GM12878 (cell line): ENCODE measurements around the gene TTLL1. TPM values are rescaled to one million over a fixed set of nuclear protein-coding genes. Genes with fewer than 3 reads are reported as not detected.

ENCODE experiments used
- ATAC-seq: fragments of 200-7000 bp; cut with Tn5 transposase; 3 replicates; pipeline ENCODE4 v1.9.1; 2020; ENCODE audit warnings: mild to moderate bottlenecking, moderate library complexity
- BruUV-seq: library from RNA; stranded (reverse); fragments of 400-500 nt; replicated peaks from 2 replicates; lab custom pipeline; 2021; lab: Mats Ljungman, UMichigan
- CTCF ChIA-PET: fragments of 300-600 bp; sonication (Branson Sonifier 250); formaldehyde crosslinking; extraction: SDS; loops from one replicate; lab custom pipeline; 2021; ENCODE audit warnings: inconsistent platforms; lab: Yijun Ruan, JAX
- POLR2A ChIA-PET: fragments of 350-600 bp; formaldehyde crosslinking; extraction: SDS; loops from one replicate; lab custom pipeline; 2021; ENCODE audit warnings: inconsistent platforms; lab: Charles Lee
- RAD21 ChIA-PET: fragments of 300-600 bp; sonication (Branson Sonifier 250); formaldehyde crosslinking; loops from one replicate; lab custom pipeline; 2023; ENCODE audit warnings: antibody characterized with exemption; ENCODE audit not compliant: unreplicated experiment; lab: Charles Lee
- SMC1A ChIA-PET: fragments of 300-600 bp; sonication (Branson Sonifier 250); formaldehyde crosslinking; loops from one replicate; lab custom pipeline; 2023; ENCODE audit not compliant: unreplicated experiment, uncharacterized antibody; lab: Charles Lee
- DNase-seq: peaks from one replicate; pipeline ENCODE4 v3.0.0-alpha.2; 2011; ENCODE audit warnings: low read depth, low spot score
- FAIRE-seq: peaks from 3 replicates; lab custom pipeline; 2011; peaks lifted over from hg19 to GRCh38; lab: Jason Lieb, UNC
- H2AFZ ChIP-seq: 2 replicates; pipeline ENCODE4 v1.6.0; 2011; ENCODE audit warnings: low read depth, low read length, control low read depth; ENCODE audit not compliant: control insufficient read depth
- H3K27ac ChIP-seq: 2 replicates; pipeline ENCODE4 v1.5.1; 2011; ENCODE audit warnings: control low read depth; ENCODE audit not compliant: control insufficient read depth, insufficient read depth
- H3K27me3 ChIP-seq, 2 experiments: replicated peaks in 1 of 2; 2 replicates each; pipeline versions ENCODE4 v1.6.0 to v1.6.1; 2011; ENCODE audit warnings: low read length in 1 of 2; ENCODE audit not compliant: control insufficient read depth in 2 of 2, insufficient read depth in 2 of 2
- H3K36me3 ChIP-seq, 2 experiments: 2 replicates each; pipeline ENCODE4 v1.5.1; 2011; ENCODE audit warnings: low read length in 1 of 2; ENCODE audit not compliant: control insufficient read depth in 2 of 2, insufficient read depth in 2 of 2
- H3K4me1 ChIP-seq: 2 replicates; pipeline ENCODE4 v1.6.1; 2011; ENCODE audit warnings: mild to moderate bottlenecking, low read length, moderate library complexity, mixed read lengths; ENCODE audit not compliant: control insufficient read depth, insufficient read depth
- H3K4me2 ChIP-seq: 2 replicates; pipeline ENCODE4 v1.6.0; 2011; ENCODE audit warnings: control low read depth; ENCODE audit not compliant: control insufficient read depth, insufficient read depth
- H3K4me3 ChIP-seq: fragments of 200-600 bp; sonication (generic); 2 replicates; pipeline ENCODE4 v1.5.1; 2016
- H3K79me2 ChIP-seq: 2 replicates; pipeline ENCODE4 v1.6.0; 2011; ENCODE audit warnings: low read length; ENCODE audit not compliant: control insufficient read depth, insufficient read depth
- H3K9ac ChIP-seq: 2 replicates; pipeline ENCODE4 v1.8.0; 2011; ENCODE audit warnings: low read length, control low read depth, mixed read lengths; ENCODE audit not compliant: control insufficient read depth, insufficient read depth
- H3K9me3 ChIP-seq: replicated peaks from 3 replicates; pipeline ENCODE4 v1.5.1; 2011; ENCODE audit warnings: mild to moderate bottlenecking, low read length; ENCODE audit not compliant: control insufficient read depth, insufficient read depth
- H4K20me1 ChIP-seq: 2 replicates; pipeline ENCODE4 v1.6.0; 2011; ENCODE audit not compliant: control insufficient read depth, insufficient read depth
- BACH1 ChIP-seq: fragments of 450-650 bp; IDR thresholded peaks from 2 replicates; pipeline ENCODE4 v1.6.1; 2017; ENCODE audit warnings: mild to moderate bottlenecking, borderline replicate concordance
- IKZF1 ChIP-seq: fragments of 450-650 bp; conservative IDR thresholded peaks from 2 replicates; pipeline ENCODE4 v1.6.1; 2017; ENCODE audit warnings: antibody characterized with exemption, mild to moderate bottlenecking
- IKZF2 ChIP-seq, 2 experiments: fragments of 450-650 bp; IDR thresholded peaks; 2 replicates each; pipeline ENCODE4 v1.6.1; 2017; ENCODE audit warnings: mild to moderate bottlenecking in 2 of 2, moderate library complexity in 2 of 2
- RUNX3 ChIP-seq: IDR thresholded peaks from 2 replicates; pipeline ENCODE4 v1.6.1; 2012; ENCODE audit warnings: low read length, inconsistent platforms
- SIX5 ChIP-seq: IDR thresholded peaks from 2 replicates; pipeline ENCODE4 v1.6.1; 2011; ENCODE audit warnings: mild to moderate bottlenecking, low read depth, low read length, moderate library complexity; ENCODE audit not compliant: severe bottlenecking
- SMARCA5 ChIP-seq: fragments of 450-650 bp; IDR thresholded peaks from 2 replicates; pipeline ENCODE4 v1.6.1; 2017; ENCODE audit warnings: mild to moderate bottlenecking
- TCF12 ChIP-seq: IDR thresholded peaks from 2 replicates; pipeline ENCODE4 v1.6.1; 2011; ENCODE audit warnings: low read depth, mild to moderate bottlenecking, low read length
- TCF3 ChIP-seq: IDR thresholded peaks from 2 replicates; pipeline ENCODE4 v1.6.1; 2012; ENCODE audit warnings: low read depth, mild to moderate bottlenecking, low read length, borderline replicate concordance; ENCODE audit not compliant: insufficient read depth
- YBX1 ChIP-seq: fragments of 450-650 bp; IDR thresholded peaks from 2 replicates; pipeline ENCODE4 v1.6.1; 2016; ENCODE audit warnings: antibody characterized with exemption
- WGBS: methylation state at CpG from one replicate; pipeline ENCODE4 v1.1.6; 2016; ENCODE audit warnings: low lambda C conversion rate; ENCODE audit not compliant: insufficient replicate concordance, insufficient coverage; ENCODE audit errors: missing lambda C conversion rate; 5-methylcytosine and 5-hydroxymethylcytosine counted together
- in situ Hi-C: fragments of 300-500 bp; cut with MboI; formaldehyde crosslinking; loops from 9 replicates; pipeline ENCODE4 v1.14.3; 2018; ENCODE audit warnings: mixed read lengths
- intact Hi-C: fragments of 100-400 bp; cut with micrococcal nuclease; formaldehyde crosslinking; loops from one replicate; pipeline ENCODE4 v1.14.2; 2022; ENCODE audit not compliant: unreplicated experiment
- polyA plus RNA-seq, 11 experiments: library from polyadenylated mRNA; depleted of rRNA in 4 of 11; unstranded in 6 of 11; stranded (reverse) in 5 of 11; fragments of >200 nt; fragmentation: Nextera tagmentation in 4 of 11; fragmentation: Illumina TruSeq in 1 of 11; extraction: Ambion mirVana in 4 of 11; extraction: Trizol in 1 of 11; gene quantifications; 1 replicate in 1 of 11; 2 replicates in 10 of 11; pipeline versions ENCODE4 v1.2.1 to v1.2.3, GENCODE V29; 2011 to 2016; ENCODE audit warnings: inconsistent platforms in 2 of 11, missing spikeins in 2 of 11, low read depth in 1 of 11
- total RNA-seq, 4 experiments: library from RNA; depleted of rRNA in 3 of 4; stranded (reverse); fragments of >200 nt in 3 of 4; fragmentation: Illumina TruSeq in 1 of 4; extraction: Trizol in 1 of 4; gene quantifications; 2 replicates each; pipeline versions ENCODE4 v1.2.1 to v1.2.3, GENCODE V29; 2013 to 2021
- TF ChIP-seq, protein P1 (sequence below): fragments of 450-650 bp; IDR thresholded peaks from 2 replicates; pipeline ENCODE4 v1.6.1; 2017; ENCODE audit warnings: mild to moderate bottlenecking
- TF ChIP-seq, protein P2 (sequence below): fragments of 450-650 bp; IDR thresholded peaks from 2 replicates; pipeline ENCODE4 v1.6.1; 2018; ENCODE audit warnings: borderline replicate concordance, mild to moderate bottlenecking; ENCODE audit not compliant: partially characterized antibody
- TF ChIP-seq, protein P3 (sequence below): fragments of 150-350 bp; IDR thresholded peaks from 2 replicates; pipeline ENCODE4 v1.6.1; 2014; ENCODE audit warnings: mild to moderate bottlenecking, low read depth, low read length

Gene TTLL1
- total and polyA plus RNA-seq, 10 of the 15 experiments (the other 5 are each of a cell fraction or from before 2014, with no cell fraction given), result 0.39 to 4.8 (median 3.2) TPM

DNA sequence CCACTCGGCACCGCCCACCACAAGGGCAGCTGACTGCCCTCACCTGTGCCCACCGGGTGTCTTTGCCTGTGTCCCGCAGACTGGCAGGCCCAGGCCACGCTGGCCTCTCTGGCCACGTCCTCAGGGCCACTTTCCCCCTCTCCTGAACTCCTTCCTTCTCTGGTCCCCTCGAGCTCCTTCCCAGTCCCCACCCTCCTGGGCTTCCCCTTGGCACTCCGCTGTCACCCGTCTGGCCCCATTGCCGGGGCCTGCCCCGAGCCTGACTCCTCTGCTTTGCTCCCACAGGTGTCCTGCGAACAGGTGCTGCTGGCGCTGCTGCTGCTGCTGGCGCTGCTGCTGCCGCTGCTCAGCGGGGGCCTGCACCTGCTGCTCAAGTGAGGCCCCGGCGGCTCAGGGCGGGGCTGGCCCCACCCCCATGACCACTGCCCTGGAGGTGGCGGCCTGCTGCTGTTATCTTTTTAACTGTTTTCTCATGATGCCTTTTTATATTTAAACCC lies 39.8 kb upstream of the TTLL1 start (continued):
- TF ChIP-seq, protein P1, sequence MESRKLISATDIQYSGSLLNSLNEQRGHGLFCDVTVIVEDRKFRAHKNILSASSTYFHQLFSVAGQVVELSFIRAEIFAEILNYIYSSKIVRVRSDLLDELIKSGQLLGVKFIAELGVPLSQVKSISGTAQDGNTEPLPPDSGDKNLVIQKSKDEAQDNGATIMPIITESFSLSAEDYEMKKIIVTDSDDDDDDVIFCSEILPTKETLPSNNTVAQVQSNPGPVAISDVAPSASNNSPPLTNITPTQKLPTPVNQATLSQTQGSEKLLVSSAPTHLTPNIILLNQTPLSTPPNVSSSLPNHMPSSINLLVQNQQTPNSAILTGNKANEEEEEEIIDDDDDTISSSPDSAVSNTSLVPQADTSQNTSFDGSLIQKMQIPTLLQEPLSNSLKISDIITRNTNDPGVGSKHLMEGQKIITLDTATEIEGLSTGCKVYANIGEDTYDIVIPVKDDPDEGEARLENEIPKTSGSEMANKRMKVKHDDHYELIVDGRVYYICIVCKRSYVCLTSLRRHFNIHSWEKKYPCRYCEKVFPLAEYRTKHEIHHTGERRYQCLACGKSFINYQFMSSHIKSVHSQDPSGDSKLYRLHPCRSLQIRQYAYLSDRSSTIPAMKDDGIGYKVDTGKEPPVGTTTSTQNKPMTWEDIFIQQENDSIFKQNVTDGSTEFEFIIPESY, result peak; percentile 65; the same call in 1 of the 2 replicates
- TF ChIP-seq YBX1, result no peak
- TF ChIP-seq BACH1, result no peak
- no peak for TF ChIP-seq SIX5
- TF ChIP-seq, protein P2, sequence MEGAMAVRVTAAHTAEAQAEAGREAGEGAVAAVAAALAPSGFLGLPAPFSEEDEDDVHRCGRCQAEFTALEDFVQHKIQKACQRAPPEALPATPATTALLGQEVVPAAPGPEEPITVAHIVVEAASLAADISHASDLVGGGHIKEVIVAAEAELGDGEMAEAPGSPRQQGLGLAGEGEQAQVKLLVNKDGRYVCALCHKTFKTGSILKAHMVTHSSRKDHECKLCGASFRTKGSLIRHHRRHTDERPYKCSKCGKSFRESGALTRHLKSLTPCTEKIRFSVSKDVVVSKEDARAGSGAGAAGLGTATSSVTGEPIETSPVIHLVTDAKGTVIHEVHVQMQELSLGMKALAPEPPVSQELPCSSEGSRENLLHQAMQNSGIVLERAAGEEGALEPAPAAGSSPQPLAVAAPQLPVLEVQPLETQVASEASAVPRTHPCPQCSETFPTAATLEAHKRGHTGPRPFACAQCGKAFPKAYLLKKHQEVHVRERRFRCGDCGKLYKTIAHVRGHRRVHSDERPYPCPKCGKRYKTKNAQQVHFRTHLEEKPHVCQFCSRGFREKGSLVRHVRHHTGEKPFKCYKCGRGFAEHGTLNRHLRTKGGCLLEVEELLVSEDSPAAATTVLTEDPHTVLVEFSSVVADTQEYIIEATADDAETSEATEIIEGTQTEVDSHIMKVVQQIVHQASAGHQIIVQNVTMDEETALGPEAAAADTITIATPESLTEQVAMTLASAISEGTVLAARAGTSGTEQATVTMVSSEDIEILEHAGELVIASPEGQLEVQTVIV, result no peak
- TF ChIP-seq SMARCA5, result no peak
- TF ChIP-seq IKZF1, result no peak
- no peak for TF ChIP-seq IKZF2 (IDR thresholded peaks at IDR 0.05)
- TF ChIP-seq, all 136 proteins: peak for 3

DNA sequence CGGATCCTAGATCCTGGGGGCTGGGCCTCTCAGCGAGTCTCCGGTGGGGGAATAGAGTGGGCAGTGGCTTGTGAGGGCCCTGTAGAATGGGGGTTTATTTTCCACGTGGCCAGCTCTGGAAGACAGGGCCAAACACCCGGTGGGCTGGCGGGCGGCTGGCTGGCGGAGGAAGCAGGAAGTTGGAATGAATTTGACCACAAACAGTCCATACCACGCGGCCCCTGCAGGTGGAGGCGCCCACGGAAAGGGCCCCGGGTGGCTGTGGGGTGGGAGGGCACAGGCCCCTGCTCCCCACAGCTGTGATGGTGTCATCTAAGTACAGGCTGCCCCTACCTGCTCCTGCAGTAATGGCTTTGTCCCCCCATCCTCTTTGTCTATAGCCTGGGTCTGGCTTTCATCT lies 38.9 kb upstream of the TTLL1 start:
- WGBS, result 58% methylated on average over 13 of the region's 13 CpGs
- in situ Hi-C loops, result no loop called here

More for the DNA sequence above, 38.9 kb upstream of the TTLL1 start:
- no peaks in the 10 kb centered on the region for H3K27me3 ChIP-seq
- no peaks in the 10 kb centered on the region for H3K79me2 ChIP-seq
- POLR2A ChIA-PET, result no interaction called here
- H3K4me2 ChIP-seq, result no peak overlapping the region
- no peak overlapping the region for H3K4me3 ChIP-seq
- CTCF ChIA-PET, result no interaction called here
- H3K4me1 ChIP-seq, result peaks cover 31% of the 10 kb centered on the region
- H3K9me3 ChIP-seq, result no peaks in the 10 kb centered on the region
- no peak overlapping the region for H3K9ac ChIP-seq
- SMC1A ChIA-PET, result no interaction called here
- no peaks in the 10 kb centered on the region for H4K20me1 ChIP-seq
- intact Hi-C loops, result no loop called here
- TF ChIP-seq IKZF1 (0 out of 2 replicates have a peak, but pooled peaks have one; percentile 19), RUNX3 (peak; percentile 48; the same call in 1 of the 2 replicates), TCF3 (peak; percentile 46; the same call in 1 of the 2 replicates), TCF12 (0 out of 2 replicates have a peak, but pooled peaks have one; percentile 22)
- TF ChIP-seq, protein P3, sequence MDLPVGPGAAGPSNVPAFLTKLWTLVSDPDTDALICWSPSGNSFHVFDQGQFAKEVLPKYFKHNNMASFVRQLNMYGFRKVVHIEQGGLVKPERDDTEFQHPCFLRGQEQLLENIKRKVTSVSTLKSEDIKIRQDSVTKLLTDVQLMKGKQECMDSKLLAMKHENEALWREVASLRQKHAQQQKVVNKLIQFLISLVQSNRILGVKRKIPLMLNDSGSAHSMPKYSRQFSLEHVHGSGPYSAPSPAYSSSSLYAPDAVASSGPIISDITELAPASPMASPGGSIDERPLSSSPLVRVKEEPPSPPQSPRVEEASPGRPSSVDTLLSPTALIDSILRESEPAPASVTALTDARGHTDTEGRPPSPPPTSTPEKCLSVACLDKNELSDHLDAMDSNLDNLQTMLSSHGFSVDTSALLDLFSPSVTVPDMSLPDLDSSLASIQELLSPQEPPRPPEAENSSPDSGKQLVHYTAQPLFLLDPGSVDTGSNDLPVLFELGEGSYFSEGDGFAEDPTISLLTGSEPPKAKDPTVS, result no peak
- TF ChIP-seq, all 136 proteins: peak for 4
- RAD21 ChIA-PET, result no interaction called here
- FAIRE-seq (no peak), ATAC-seq (no peak), DNase-seq (no peak)
- Histone ChIP-seq H3K27ac (no peak overlapping the region), H3K36me3 (peaks cover 0 to 1% of the 10 kb centered on the region in 2 experiments; a peak in 2 of 4 replicates), H2AFZ (peak overlapping the region; percentile 17; the same call in 1 of the 2 replicates)
- no TSS peak for BruUV-seq
